HPDE6-E6E7 (cell line): ENCODE results near the gene CRTC1.

ENCODE experiments used
- DNase-seq: peaks from one replicate; pipeline ENCODE4 v3.0.0; 2011; ENCODE audit warnings: missing footprints; ENCODE audit errors: extremely low spot score

CRTC1 gene

DNA sequence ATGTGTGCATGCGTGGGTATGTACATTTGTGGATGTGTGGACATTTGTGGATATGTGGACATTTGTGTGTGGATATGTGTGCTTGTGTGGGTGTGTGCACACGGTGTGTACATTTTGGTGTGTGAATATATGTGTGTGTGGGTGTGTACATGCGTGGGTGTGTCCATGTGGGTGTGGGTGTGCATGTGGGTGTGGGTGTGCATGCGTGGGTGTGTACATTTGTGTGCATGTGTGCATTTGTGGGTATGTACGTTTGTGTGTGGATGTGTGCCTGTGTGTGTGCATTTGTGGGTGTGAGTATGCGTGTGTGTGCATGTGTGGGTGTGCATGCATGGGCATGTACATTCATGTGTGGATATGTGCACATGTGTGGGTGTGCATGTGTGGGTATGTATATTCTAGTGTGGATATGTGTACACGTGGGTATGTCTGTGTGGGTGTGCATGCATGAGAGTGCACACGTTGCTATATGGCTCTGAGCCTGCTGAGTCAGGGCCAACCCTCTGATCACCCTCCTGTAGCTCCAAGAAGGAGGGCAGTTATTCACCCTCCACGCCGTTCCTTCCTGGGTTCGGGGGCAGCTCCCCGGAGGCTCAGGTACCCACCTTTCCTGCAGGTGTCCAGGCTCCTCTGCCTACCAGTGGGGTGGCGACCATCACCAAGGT, 87.3 kb downstream of the CRTC1 start:
- no peak for DNase-seq

DNA sequence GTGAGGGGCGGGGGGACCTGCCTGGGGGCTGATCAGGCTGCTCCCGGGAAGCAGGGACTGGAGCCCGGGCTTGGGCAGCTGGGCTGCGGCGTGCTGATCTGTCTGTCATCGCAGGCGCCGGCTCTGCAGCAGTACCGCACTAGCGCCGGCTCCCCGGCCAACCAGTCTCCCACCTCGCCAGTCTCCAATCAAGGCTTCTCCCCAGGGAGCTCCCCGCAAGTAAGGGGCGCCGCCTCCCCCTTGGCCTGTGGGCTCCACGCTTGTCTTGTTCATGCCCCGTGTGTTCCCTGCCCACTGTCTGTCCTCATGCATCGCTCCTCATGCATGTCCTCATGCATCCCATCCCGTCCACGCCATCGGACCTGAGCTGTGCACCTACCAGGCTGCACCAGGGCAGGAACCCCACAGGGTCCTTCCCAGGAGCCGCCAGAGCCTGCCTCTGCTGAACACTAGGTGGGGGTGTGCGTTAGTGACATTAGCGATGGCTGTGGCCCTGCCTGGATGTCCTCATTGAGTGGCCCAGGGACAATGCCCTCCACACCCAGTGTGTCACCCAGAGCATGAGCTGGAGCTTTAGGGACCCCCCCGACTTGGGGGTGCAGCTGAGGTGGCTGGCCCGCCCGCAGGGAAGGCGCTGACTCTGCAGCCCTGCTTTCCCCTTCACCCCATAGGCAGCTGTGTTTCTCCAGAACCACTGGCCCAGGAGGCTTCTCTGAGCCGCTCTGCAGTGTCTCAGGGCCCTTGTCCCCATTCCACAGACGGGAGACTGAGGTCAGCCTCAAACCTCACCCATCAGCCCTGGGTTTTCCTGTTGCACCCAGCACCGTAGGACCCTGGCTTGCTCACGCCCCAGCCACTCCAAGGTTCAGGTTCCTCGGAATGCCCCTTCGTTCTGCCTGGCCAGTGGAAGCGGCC, 88.1 kb downstream of the CRTC1 start:
- DNase-seq, result no peak

DNA sequence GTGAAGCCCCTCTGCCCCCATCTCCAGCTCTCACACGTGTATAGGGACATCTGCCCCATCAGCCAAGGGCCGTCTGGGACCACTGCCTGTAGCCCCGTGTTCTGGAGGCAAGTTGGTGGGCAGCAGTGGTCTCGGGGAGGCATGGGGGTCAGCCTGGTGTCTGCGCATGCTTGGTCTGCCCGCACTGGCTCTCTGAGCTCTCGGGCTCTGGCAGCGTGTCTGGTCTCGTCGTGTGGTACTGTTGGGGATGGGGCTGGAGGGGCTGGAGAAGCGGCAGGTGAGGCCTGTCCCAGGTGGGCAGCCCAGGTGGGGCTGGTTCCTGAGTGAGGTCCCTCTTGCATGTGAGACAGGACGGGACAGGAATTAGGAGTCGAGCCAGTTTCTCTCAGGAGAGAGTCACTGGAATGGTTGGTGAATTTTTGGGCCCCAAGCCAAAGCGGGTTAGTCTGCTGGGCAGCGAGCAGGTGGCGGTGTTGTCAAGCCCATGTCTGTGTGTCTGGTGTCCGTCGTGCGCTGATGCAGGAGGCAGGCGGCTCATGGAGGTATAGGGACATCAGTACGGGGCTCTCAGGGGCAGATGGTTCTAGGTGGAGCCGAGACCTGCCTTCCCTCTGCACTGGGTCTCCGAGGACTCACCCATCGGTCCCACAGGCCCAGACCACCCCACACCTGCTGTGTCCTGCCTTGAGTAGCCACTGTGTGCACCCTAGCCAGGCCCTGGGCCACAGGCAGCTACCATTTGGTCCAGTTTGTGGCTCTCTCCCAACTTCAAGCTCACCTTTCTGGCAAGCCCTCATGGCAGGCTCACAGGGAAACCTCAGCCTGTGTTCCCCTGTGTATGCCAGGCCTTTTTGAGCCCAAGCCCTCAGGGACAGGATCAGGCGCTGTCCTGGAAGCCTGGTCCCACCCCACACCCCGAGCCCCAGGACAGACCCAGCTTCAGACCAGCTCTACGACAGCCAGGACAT, 89.4 kb downstream of the CRTC1 start:
- DNase-seq, result peak; percentile 77

DNA sequence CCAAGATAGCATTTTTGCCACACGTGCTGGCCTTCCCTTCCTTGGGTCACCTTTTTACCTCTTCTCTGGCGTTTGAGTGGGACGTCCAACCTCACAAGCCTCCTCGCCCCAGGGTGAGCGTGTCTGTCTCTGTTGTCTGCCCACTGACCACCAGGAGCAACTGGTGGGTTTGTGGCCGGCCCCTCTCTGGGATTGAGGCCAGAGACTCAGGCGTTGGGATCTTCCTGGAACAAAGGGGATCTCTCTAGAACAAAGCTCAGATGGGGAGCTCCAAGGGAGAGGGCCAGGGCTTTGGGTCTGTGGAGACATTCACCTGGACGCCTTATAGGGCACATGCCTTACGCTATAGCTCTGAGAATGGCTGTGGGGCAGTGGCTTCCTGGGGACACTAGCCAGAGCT, 90.2 kb downstream of the CRTC1 start:
- no peak for DNase-seq

DNA sequence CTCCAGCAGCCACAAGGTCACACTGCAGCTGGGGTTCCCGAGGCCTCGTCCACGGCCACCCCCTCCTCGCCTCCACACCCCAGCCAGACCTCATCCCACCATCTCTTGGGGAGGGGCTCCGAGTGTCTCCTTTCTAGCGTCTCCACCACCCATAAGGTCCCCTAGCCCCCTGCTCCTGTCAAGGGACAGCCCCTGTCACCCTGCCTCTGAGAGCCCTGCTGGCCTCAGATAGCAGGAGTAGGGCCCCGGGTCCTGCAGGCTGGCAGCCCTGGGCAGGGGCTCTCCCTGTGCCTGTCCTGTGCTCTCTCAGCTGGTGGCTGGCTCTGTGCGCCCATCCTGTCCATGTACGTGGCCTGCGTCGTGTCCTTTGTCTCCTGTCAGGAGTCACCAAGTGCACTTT, 90.6 kb downstream of the CRTC1 start:
- no peak for DNase-seq

DNA sequence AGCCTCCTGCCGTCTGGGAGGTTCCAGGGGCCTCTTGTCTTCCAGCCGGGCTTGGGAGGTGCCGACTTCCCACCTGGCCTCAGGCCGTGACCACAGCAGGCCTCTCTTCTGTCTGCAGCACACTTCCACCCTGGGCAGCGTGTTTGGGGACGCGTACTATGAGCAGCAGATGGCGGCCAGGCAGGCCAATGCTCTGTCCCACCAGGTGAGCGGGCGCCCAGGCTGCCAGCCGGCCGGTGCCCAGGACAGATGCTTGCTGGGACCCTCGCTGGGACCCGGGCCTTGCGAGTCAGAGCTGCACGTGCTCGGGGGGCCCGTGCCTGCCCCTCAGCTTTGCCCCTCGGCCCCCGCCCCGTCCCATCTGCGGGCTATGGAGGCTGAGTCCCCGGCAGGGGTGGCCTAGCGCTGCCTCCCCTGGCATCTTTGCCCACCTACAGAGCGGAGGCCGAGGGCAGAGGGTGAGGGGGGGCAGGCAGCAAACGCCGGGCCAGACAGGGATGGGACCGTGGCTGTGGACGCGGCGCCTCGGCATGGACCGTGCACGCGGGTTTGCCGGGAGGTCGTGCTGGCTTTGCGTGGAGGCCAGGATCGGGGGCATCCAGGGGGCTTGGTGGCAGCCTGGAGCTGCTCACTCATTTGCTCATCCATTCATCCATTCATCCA, 91.4 kb downstream of the CRTC1 start:
- DNase-seq, result no peak

DNA sequence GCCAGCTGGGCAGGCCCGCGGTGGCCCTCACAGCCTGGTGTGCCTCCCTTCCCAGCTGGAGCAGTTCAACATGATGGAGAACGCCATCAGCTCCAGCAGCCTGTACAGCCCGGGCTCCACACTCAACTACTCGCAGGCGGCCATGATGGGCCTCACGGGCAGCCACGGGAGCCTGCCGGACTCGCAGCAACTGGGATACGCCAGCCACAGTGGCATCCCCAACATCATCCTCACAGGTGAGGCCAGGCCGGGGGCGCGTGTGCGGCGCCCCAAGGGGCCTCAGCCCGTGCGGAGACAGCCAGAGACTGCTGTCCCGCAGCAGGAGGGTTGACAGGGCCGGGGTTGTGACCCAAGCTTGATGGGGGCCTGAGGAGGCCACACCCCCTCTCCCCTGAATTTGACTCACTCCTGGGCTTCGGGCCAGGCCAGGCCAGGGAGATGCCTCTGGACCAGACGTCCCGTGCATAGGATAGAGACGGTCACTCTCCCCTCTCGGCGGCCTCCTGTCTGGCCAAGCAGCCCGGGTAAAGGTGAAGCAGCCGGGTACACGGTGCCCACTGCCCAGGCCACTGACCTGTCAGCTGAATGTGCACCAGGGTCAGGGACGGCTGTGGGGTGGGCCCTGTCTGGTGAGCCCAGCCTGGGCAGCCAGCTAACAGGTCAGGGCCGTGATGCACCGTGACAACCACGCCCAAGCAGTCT, 92.3 kb downstream of the CRTC1 start:
- no peak for DNase-seq

DNA sequence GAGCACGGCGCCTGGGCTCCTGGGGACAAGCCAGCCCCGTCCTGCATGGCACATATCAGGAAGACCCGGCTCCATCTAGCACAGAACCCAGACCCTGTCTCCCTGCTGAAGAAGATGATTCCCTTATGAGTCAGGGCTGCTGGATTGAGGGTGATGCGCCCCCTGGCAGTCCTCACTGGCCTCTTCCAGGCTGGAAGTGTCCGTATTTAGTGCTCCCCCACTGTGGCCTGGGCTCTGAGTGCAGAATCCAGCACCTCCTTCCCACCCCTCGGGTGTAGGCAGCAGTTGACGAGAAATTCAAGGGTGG, 92.8 kb downstream of the CRTC1 start:
- DNase-seq, result no peak

DNA sequence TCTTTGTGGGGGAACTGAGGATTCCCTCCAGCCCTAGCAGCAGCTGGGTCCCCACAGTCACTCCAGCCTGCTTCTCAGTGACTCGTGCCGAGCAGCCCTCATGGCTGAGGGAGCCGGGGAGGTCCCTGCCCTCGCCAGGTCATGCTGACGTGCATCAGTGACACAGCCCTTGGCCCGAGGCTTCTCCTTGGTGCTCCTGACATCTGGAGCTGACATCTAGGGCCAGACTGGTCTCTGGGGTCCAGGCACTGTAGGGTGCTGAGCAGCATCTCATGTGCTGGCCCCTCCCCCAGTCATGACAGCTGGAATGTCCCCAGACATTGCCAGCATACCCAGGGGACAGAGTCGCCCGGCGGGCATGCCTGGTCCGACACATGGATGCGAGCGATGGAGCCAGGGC, 93.3 kb downstream of the CRTC1 start:
- no peak for DNase-seq

DNA sequence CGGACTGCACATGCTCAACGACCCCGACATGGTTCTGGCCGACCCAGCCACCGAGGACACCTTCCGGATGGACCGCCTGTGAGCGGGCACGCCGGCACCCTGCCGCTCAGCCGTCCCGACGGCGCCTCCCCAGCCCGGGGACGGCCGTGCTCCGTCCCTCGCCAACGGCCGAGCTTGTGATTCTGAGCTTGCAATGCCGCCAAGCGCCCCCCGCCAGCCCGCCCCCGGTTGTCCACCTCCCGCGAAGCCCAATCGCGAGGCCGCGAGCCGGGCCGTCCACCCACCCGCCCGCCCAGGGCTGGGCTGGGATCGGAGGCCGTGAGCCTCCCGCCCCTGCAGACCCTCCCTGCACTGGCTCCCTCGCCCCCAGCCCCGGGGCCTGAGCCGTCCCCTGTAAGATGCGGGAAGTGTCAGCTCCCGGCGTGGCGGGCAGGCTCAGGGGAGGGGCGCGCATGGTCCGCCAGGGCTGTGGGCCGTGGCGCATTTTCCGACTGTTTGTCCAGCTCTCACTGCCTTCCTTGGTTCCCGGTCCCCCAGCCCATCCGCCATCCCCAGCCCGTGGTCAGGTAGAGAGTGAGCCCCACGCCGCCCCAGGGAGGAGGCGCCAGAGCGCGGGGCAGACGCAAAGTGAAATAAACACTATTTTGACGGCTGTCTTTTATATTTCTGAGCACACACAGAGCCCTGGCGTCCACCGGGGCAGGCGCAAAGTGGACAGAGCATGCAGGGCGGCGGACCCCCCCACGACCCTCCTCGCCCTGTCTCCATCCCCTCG, 94.0 kb downstream of the CRTC1 start:
- DNase-seq, result no peak

DNA sequence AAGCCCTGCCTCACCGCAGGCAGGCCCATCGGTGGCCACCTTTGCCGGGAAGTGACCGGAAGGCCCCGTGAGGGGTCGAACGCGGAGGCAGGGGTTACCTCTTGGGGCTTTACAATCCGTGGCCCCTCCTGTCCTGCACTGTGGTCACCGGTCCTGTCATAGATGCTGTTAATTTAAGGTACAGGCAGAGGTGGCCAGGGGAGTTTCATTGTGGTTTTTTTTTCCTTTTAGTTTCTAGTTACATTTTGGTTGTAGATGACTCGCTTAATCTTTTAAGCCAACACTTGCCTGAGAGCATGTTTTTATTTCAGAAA, 94.6 kb downstream of the CRTC1 start:
- no peak for DNase-seq

DNA sequence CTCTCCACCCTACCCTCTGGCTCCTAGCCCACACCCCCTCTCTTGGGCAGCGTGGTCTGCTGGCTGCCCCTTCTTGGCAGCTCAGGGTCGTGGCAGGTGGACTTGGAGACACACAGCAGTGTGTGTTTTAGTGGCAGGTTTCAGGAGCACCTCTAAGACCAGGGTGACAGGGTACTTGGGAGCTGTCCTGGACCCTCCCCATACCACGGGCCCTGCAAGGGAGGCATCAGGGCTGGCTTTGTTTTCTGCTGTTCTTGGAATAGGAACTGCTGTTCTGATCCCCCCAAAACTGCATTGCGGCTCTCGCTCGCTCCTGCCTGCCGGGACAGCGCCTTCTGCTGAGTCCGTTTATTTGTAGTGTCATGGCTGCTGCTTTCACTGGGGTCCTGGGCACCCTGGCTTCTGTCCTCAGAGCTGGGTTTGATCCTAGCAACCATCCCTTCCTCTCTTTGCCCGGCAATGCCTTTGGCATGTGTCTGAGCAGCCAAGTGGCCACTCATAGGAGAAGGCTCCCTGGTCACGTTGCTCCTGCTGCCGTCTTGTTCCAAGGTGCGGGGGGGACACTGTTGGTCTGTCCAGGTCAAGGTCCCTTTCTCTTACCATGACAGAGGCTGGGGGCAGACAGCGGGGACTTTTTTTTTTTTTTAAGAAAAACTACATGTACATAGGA, 95.5 kb downstream of the CRTC1 start:
- no peak for DNase-seq

DNA sequence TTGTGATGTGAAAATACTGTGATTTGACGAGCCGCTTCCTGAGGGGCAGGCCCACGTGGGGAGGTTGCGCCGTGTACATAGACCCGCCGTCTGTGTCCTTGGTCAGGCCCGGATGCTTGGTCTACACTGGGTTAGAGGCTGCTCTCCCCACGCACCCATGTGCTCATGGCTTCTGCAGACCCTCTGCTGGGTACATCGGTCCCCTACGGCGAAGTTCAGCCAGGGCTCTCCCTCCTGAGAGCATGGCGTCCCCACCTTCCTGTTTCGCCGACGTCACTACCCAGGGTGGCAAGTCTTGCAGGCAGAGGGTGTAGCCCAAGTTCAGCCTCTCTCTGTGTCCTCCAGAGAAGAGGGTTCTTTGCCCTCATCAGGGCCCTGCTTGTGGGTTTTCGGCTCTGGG, 96.6 kb downstream of the CRTC1 start:
- no peak for DNase-seq

DNA sequence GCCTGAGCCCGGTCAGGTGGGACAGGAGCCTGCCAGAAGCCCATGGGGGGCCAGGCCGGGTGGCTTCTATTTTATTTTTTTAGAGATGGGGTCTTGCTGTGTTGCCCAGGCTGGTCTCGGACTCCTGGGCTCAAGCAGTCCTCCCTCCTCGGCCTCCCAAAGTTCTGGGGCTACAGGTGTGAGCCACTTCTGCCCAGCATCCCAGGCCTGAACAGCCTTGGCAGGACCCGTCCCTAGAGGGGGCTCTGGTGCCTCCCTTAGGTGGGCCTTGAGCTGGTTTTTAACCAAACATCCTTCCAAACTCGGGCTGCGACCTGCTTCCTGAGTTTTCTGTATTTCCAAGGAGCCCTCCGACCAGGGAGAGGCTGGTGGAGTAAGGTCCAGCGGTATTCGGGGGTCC, 97.2 kb downstream of the CRTC1 start:
- DNase-seq, result no peak

DNA sequence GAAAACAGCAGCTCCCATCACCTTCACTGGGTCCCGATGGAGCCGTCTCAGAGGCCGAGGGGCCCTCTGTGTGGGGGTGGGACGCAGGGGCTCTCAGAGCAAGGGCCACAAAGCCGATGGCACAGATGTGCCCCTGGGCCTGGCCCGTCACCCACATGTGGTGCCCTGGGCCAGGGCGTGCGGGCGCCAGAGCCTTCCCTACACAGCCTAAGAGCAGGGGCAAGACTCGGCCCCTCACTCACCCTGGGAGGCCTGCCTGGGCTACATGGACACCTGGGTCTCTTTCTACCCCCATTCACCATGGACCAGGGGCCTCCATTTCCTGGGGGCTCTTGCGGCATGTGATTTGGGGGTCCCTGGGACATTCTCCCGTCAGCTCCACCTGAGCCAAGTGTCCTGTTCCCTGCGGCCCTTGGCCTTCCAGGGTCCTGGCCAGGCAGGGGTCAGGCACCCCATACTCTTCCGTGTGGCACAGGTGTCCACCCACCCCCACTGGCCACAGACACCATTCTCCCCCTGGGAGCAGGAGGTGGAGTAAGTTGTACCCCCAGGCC, 97.6 kb downstream of the CRTC1 start:
- DNase-seq, result no peak

DNA sequence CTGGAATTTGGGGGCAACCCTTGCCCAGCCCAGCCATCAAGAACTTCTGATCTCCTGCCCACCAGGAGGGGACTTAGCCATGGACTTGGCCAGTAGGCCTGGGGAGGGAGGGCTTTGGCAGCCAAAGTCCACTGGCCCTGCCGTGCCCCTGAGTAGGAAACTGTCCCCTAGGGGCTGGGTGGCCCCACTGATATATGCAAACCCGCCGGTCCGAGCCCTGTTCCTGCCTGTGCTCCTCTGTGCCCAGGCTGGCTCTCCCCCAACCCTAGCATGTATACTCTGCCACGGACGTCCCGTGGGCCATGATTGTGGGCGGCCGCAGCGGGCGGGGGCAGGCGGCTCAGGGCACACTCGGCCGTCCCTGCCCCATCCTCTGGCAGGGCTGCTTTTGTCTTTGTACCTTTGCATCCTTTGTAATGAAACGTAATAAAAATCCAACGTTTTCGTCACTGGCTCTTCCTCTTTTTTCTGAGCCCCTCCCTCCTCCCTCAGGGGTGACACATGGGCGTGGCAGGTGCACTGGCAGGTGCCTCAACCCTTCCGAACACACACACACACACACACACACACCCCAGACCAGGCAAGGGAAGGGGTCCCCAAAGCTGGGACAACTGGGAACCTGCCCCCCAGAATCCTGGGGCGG, 98.5 kb downstream of the CRTC1 start:
- no peak for DNase-seq

DNA sequence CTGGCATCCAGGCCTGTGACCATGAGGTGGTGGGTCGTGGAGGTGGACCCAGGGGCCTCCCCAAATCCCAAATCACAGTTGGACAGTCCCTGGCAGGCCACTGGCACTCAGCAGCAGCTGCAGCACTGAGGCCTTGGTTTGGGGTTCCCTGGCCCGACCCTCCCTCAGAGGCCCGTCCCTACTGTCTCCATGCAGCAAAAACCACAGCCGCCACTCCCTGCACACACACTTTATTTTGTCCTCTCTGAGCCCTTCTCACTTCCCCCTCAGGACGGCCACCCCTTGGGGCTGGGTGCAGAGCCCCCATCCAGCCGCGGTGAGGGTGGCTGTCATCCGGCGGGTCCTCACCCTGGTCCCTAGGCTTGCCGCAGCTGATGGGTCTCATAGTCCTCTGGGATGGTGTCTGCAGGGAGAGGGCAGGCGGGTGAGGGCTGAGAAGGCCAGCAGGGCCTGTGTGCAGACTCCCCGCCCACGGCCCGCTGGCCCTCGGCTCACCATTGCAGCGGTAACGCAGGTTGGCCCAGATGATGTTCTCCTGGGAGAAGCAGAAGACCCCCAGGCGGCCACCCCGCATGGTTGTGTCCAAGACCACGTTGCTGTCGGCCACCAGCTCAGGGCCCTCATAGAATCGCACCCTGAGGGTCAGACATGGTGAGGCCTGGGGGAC, 99.2 kb downstream of the CRTC1 start:
- no peak for DNase-seq

DNA sequence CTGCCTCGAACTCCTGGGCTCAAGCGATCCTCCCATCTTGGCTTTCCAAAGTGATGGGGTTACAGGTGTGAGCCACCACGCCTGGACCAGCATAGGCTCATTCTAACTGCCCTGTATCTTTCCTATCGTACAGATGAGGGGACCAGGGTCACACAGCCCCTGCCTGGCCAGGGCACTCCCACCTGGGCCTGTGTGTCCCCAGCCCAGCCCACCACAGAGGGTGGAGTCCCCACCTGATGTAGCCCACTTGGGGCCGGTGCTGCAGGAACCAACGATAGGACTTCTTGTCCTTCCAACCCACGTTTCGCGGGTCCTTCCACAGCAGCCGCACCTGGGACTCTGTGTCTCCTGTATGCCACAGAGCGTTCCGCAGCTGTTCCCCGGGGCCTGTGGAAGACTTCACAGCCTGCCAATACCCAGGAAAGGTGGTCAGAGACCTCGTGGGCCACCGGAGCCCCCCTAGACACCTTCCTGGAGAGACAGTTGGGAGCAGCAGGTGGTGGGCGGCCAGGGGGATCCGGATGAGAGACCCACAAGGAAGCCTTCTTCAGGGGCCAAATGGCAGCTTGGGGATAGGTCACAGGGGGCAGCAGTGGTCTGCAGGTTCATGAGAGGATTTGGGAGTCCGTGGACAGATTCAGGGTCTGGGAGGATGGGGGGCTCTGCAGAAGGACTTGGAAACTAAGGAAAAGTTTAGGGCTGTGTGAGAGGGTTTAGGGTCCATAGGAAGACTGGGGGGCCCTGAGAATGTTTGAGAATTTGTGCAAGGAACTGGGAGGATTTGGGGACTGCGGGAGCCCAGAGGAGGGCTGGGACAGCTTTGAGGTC, 100.7 kb downstream of the CRTC1 start:
- no peak for DNase-seq
